Middle frontal gyrus (tissue), 1 donor: ENCODE results near the gene PDSS1.
"Not testable (repeated sequence)": the region's sequence is repeated elsewhere in the genome, so short reads cannot be mapped to it uniquely, and the experiment has no call there.

ENCODE experiments used
- DNase-seq: peaks from one replicate; pipeline ENCODE4 v3.0.0-alpha.2; 2015; ENCODE audit warnings: low spot score; ENCODE audit errors: extremely low spot score

PDSS1 gene

DNA sequence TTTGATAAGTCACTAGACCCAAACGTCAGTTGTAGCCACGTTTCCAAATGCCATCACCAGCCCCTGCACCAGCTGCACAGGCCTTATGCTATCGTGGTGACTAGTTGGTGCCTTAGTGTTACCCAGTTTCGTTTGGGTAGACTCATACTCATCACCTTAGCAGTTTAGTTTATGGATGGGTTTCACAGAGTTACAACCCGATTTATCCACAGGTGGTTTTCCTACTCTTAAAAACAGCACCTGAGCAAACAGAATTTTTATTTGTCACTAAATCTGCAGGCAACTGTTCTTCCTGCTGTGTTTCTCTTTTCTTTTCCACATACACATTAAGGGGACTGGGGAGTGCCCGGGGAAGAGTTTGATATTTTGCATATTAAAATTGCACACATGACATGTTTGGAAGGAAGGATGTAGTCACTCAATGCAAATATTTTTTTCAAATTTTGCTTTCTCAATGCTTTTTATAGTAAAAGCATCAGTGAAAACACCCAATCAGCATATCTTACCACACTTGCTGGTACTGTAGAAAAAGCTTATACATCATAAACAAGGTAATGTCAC, 41.6 kb downstream of the PDSS1 start:
- no peak for DNase-seq

DNA sequence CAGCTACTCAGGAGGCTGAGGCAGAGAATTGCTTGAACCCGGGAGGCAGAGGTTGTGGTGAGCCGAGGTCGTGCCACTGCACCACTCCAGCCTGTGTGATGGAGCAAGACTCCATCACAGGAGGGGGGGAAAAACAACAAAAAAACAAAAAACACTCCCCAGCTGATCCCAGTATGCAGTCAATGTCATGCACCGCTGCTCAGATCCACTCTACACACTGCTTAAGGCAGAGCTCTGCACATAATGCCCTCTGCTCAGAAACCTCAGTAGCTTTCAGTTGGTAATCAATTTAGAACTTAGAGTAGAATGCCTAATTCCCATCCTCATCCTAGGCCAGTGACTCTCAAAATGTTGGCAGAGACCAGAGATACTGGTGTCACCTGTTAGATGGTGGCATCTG, 43.9 kb downstream of the PDSS1 start:
- DNase-seq = no peak

DNA sequence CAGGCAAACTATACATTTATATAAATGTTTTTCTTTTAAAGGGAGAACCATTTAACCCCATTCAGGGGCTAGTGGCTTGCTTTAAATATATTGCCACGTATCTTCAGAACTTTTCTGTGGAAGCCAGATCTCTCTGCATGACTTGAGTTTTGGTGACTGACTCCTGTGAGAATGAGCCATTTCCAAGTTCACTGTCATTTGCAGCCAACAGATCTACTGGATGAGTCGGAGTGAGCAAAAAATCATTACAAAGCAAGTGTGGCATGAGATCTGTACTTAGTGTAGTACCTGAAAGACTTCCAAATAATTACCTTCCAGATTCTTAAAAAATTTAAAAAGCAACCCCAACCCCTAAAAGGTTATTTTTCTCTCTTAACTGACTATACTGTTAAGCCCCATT, 45.6 kb downstream of the PDSS1 start:
- DNase-seq = no peak

GRCh38 chr10:26743841-26744240, 46.3 kb downstream of the PDSS1 start:
- DNase-seq = no peak

DNA sequence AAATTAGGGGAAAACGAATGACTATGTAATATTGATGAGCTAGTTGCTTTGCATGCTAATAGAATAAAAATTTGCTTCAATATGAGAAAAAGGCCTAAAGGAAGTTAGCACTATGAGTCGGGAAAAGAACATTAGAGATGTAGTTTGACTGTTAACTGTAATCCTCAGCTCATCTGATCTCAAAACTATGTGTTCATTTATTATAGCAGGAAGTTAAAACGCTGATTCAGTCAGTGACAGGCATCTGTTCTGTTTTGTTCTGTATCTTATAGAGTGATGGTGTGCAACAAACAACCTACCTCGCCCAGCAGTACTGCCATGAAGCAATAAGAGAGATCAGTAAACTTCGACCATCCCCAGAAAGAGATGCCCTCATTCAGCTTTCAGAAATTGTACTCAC, 48.6 kb downstream of the PDSS1 start:
- no peak for DNase-seq

- DNase-seq = no peak
Measured at GRCh38 chr10:26755443-26755903, 58.0 kb downstream of the PDSS1 start.

GRCh38 chr10:26759008-26759407, 61.5 kb downstream of the PDSS1 start:
- DNase-seq = no peak

DNA sequence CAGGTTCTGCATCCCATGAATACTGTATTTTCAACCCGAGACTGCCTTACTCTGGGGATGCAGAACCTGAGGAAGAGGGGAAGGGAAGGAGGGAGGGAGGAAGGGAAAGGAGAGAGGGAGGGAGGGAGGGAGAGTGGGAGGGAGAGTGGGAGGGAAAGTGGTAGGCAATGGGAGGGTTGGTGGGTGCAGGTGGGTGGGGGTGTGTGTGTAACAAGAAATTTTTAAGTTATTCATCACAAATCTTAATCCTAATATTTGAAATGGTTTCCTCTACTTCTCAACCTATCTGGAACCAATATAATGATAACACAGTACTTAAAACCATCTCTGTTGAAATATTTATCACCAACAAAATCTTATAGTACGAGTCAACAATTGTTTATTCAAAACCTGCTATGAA, 68.0 kb downstream of the PDSS1 start:
- no peak for DNase-seq

- no peak for DNase-seq
Measured at GRCh38 chr10:26770069-26770468, 72.6 kb downstream of the PDSS1 start.

DNA sequence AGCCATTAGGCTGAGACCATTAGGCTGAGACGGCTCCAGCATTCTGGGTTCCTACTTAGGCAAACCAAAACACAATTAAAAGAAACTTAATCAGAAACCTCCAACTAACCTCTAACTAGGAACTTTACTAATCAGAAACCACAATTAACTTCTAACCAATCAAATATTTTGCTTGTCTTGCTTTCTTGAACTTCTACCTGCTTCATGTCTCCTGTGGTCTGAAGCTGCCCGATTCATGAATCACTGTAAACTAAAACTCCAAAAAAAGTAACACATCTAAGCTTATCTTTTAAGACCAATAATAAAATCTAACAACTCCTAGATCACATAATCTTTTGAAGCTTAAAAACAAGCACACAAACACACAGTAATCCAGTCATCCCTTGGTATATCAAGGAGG, 76.1 kb downstream of the PDSS1 start:
- DNase-seq = no peak

- no peak for DNase-seq
Measured at GRCh38 chr10:26776258-26776657, 78.8 kb downstream of the PDSS1 start.

DNA sequence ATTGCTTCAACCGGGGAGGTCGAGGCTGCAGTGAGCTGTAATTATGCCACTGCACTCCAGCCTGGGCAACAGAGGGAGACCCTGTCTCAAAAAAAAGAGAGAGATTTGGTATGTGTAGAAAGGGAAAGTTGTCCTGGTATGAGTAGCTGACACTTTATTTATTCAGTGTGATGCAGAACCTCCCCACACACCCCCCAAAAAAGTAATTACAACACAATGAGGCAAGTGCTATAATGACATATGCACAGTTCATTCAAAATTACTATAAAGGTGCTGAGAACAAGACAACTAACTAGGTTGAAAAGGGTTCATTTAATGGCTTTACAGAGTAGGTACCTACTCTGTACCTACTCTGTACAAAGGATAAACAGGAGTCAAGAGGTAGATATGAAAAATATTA, 80.2 kb downstream of the PDSS1 start:
- DNase-seq = no peak

DNA sequence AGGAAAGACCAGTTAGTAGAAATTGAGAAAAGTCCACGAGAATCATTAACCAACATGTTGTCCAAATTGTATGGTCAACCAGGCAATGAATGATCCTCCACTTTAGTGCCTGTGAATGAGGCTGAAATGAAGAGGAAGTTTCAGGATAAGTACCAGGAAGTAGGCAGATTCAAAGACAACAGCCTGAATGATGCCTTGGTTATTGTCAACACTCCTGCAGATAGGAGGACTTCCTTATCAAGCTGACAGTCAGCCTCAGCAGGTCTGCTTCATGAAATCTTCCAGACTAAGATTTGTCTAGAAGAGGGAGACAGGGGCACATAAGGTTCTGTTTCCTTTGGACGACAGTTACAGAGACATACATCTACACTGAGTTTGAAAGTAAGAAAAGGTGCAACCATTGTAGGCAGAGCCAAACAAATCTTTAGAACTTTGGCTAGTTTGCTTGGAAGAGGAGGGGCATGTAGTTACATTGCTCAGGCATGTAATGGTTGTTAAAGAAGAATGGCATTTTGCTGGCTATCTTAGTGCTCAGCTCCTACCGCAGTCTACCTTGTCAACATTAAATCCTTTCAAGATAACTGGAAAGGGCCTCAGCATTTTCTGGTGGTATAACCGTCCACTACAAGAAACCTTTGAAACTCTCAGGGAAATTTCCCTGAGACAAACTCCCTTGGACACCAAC, 81.8 kb downstream of the PDSS1 start:
- DNase-seq = no peak

DNA sequence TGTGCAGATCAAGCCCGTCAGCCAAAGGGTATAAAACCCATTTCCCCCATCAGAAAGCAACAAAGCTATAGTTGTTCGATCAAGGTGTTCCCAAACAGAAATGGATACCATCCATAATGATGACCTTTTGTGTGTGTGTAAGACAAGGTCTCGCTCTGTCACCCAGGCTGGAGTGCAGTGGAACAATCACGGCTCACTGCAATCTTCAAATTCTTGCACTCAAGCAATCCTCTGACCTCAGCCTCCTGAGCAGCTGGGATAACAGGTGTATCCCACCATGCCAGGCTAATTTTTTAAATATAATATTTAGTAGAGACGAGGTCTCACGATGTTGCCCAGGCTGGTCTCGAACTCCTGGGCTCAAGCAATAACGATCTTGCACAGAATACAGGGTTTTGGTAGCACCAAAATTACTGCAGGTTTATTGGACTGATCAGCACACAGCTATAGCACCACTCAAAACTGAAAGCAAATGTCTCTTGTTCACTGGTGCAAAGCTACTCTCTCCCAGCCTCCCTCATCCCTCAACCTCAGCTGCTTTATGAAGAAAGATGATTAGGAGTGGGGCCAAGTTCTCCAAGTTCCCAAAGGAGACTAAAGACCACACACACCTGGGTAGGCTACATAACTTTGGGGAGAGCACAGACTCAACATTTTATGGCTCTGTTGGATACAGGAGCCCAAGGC, 82.7 kb downstream of the PDSS1 start:
- DNase-seq = no peak

GRCh38 chr10:26780793-26781601, 83.5 kb downstream of the PDSS1 start:
- DNase-seq = no peak

DNA sequence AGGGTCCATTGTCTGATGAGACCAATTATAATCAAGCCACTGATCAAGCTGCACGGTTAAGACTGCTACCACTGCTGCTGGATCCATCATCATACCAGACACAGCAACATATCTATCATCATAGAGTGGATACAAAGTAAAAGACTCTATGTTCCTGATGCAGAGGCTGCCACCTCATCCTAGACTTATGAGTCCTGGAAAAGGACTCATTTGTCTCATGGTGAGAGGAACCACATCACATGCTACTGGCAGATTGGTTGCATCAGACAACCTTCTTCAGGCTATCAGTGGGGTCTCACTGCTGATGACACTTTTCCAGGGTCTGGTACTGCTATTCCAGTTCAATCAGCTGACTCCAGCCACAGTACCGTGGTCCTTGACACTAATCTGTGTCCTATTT, 84.3 kb downstream of the PDSS1 start:
- DNase-seq = no peak

GRCh38 chr10:26787362-26787761, 89.9 kb downstream of the PDSS1 start:
- peak; percentile 40 for DNase-seq

DNA sequence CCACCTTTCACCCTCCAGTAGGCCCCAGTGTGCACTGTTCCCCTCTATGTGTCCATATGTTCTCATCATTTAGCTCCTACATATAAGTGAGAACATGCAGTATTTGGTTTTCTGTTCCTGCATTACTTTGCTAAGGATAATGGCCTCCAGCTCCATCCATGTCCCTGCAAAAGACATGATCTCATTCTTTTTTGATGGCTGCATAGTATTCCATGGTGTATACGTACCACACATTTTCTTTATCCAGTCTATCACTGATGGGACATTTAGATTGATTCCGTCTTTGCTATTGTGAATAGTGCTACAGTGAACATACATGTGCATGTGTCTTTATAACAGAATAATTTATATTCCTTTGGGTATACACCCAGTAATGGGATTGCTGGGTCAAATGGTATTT, 92.3 kb downstream of the PDSS1 start:
- DNase-seq = not testable (repeated sequence)

GRCh38 chr10:26790221-26790995, 92.9 kb downstream of the PDSS1 start:
- no peak for DNase-seq

GRCh38 chr10:26792758-26793495, 95.4 kb downstream of the PDSS1 start:
- peak; percentile 31 for DNase-seq
